Measurements from ENCODE around the gene NFIA.

The NFIA gene

DNA sequence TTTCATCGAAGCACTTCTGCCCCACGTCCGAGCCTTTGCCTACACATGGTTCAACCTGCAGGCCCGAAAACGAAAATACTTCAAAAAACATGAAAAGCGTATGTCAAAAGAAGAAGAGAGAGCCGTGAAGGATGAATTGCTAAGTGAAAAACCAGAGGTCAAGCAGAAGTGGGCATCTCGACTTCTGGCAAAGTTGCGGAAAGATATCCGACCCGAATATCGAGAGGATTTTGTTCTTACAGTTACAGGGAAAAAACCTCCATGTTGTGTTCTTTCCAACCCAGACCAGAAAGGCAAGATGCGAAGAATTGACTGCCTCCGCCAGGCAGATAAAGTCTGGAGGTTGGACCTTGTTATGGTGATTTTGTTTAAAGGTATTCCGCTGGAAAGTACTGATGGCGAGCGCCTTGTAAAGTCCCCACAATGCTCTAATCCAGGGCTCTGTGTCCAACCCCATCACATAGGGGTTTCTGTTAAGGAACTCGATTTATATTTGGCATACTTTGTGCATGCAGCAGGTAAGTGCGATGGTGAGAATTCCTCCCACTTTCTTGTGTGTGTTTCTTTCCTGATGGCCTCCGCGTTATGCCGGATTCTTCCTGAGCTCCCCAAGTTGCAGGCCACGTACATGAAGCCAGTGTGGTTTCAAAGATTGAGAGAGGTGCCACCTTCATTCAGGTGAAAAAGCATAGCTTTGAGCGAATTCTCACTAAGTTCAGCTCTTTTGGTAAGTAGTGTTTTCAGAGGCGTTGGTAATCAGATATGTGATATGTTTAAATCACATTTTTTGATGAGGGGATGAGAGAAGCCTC is 6.0 kb downstream of the NFIA start:
- no peak for FAIRE-seq
- no peak for DNase-seq (ENCODE audit: insufficient read length)
- TF ChIP-seq POLR2A (IDR thresholded peaks at IDR 0.05; ENCODE audit: low read depth, low read length) (no peak), TAF1 (IDR thresholded peaks at IDR 0.05; ENCODE audit: borderline replicate concordance, low read depth, low read length) (no peak), POLR2AphosphoS5 (IDR thresholded peaks at IDR 0.05; ENCODE audit: low read depth, low read length) (no peak)

DNA sequence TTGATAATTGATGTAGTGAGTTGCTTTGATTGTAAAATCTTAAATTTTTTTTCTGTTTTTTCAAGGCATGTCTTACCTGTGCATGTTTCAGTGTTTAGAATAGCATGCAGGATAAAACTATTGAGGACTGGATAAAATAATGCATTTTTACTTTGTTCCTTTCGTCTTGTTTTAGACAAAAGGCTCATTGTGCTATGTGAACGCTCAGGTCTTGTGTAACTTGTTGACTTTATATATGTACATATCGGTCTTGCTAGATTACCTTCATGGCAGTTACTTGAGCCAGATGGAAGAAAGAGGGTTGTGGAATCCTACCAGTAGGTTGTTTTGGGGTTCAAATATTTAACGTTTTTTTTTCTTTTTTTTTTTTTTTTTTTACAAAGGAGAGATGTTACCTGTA is 7.0 kb downstream of the NFIA start:
- DNase-seq (ENCODE audit: insufficient read length): no peak
- FAIRE-seq: no peak
- no peak for TF ChIP-seq POLR2AphosphoS5 (IDR thresholded peaks at IDR 0.05; ENCODE audit: low read depth, low read length)
- no peak for TF ChIP-seq POLR2A (IDR thresholded peaks at IDR 0.05; ENCODE audit: low read depth, low read length)

GRCh38 chr1:61089741-61090140 is 7.4 kb downstream of the NFIA start:
- FAIRE-seq (no peak), DNase-seq (ENCODE audit: insufficient read length) (no peak)
- TF ChIP-seq POLR2A (IDR thresholded peaks at IDR 0.05; ENCODE audit: low read depth, low read length) (no peak), POLR2AphosphoS5 (IDR thresholded peaks at IDR 0.05; ENCODE audit: low read depth, low read length) (no peak), TAF1 (IDR thresholded peaks at IDR 0.05; ENCODE audit: borderline replicate concordance, low read depth, low read length) (no peak)

DNA sequence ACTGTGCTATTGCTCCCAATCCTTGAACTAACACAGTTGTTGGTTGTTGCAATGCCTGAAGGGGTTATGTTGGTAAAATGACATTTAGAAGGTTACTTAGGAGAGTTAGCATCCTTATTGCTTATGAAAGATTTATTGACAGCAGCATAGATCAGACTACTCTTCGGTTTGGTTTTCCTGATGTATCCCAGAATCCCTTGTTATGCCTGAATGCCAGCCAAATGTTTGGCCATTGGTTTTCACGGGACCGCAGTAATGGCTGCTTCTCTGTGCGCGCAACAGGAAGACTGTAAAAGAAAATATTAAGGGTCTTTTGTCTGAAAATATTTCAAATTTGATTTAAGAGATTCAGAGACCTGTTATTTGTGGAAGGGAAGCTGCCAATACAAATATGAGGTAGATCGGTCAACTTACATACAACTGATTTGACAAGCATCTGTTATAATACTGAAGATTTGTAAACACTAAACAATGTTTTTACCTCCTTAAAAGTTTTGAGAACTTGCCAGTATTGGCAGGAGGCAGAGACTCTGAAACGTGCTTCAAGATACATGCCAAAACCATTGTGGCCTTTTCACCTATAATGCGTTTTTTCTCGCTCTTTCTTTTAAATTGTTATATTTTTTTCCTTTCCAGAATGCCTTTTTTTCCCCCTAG is 8.3 kb downstream of the NFIA start:
- TF ChIP-seq POLR2A (IDR thresholded peaks at IDR 0.05; ENCODE audit: low read depth, low read length) (no peak), TAF1 (IDR thresholded peaks at IDR 0.05; ENCODE audit: borderline replicate concordance, low read depth, low read length) (no peak), POLR2AphosphoS5 (IDR thresholded peaks at IDR 0.05; ENCODE audit: low read depth, low read length) (no peak)
- DNase-seq (ENCODE audit: insufficient read length): no peak
- no peak for FAIRE-seq

- no peak for TF ChIP-seq POLR2A (IDR thresholded peaks at IDR 0.05; ENCODE audit: low read depth, low read length)
- no peak for TF ChIP-seq TAF1 (IDR thresholded peaks at IDR 0.05; ENCODE audit: borderline replicate concordance, low read depth, low read length)
- no peak for TF ChIP-seq POLR2AphosphoS5 (IDR thresholded peaks at IDR 0.05; ENCODE audit: low read depth, low read length)
- DNase-seq (ENCODE audit: insufficient read length) (no peak), FAIRE-seq (no peak)
These were observed 9.1 kb downstream of the NFIA start for GRCh38 chr1:61091455-61091854.

DNA sequence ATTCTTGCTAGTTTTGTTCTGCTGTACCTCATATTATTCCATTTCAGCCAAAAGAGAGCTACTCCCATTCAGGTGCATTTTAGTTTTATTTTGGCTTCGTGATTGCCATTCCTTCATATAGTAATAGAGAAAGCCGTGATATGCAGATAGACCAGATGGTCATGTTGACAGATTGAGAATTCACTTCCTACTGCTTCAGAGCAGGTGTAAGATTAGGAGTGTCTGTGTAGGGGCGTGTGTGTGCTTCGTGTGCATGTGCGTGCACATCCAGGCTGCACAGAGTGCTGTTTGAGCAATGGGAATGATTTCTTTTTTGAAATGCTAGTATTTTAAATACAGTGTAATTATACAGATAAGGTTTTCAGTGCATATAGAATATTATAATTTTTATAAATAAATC is 10.3 kb downstream of the NFIA start:
- no peak for DNase-seq (ENCODE audit: insufficient read length)
- TF ChIP-seq TAF1 (IDR thresholded peaks at IDR 0.05; ENCODE audit: borderline replicate concordance, low read depth, low read length) (no peak), POLR2AphosphoS5 (IDR thresholded peaks at IDR 0.05; ENCODE audit: low read depth, low read length) (no peak), POLR2A (IDR thresholded peaks at IDR 0.05; ENCODE audit: low read depth, low read length) (no peak)

DNA sequence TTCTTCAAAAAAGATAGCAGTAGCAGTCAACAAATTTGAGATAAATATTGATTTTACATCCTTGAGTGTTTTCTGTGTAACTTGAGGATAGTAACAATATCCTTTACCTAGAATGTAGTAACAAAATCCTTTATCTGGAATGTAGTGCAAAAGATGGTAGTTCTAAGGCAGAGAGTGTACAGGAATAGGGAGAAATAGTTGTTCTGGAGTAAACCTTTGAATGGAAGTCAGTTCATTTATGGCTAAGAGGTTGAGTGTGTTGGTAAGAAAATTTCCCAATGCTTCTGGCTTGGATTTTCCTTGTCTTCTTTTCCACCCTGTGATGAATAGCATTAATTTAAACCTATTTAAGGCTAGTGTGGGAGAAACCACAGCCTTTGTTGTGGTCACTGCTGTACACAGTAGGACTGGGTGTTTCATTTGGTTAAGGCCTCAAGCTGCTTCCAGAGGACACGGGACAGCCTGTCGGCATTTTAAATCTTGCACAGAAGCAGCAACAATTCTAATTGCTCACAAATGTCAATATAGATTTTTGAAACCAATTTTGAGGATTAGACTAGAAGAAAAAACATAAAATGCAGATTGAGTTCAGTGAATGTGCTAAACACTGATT is 11.3 kb downstream of the NFIA start:
- FAIRE-seq (no peak), DNase-seq (ENCODE audit: insufficient read length) (no peak)
- TF ChIP-seq TAF1 (IDR thresholded peaks at IDR 0.05; ENCODE audit: borderline replicate concordance, low read depth, low read length): no peak
- no peak for TF ChIP-seq POLR2AphosphoS5 (IDR thresholded peaks at IDR 0.05; ENCODE audit: low read depth, low read length)
- TF ChIP-seq POLR2A (IDR thresholded peaks at IDR 0.05; ENCODE audit: low read depth, low read length): no peak

More for the DNA sequence above, 10.3 kb downstream of the NFIA start:
- FAIRE-seq: no peak

GRCh38 chr1:61094677-61095469 is 12.5 kb downstream of the NFIA start:
- FAIRE-seq (no peak), DNase-seq (ENCODE audit: insufficient read length) (no peak)
- TF ChIP-seq TAF1 (IDR thresholded peaks at IDR 0.05; ENCODE audit: borderline replicate concordance, low read depth, low read length) (no peak), POLR2AphosphoS5 (IDR thresholded peaks at IDR 0.05; ENCODE audit: low read depth, low read length) (no peak), POLR2A (IDR thresholded peaks at IDR 0.05; ENCODE audit: low read depth, low read length) (no peak)

DNA sequence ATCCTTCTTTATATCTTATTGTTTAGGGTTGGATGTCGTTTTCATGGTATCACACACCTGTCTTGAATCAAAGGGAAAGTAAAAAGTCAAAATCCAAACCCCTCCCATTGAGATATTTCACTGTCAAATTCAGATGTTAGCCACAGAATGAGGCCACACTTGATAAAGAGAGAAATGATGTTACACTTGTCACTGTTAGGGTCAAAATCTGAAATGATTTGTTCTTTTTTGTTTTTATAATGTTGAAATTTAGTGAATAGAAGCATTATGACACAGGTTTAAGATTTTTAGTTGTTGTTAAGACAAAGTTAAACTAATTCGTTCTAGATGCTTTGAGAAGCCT is 13.1 kb downstream of the NFIA start:
- no peak for DNase-seq (ENCODE audit: insufficient read length)
- no peak for FAIRE-seq
- no peak for TF ChIP-seq TAF1 (IDR thresholded peaks at IDR 0.05; ENCODE audit: borderline replicate concordance, low read depth, low read length)
- TF ChIP-seq POLR2AphosphoS5 (IDR thresholded peaks at IDR 0.05; ENCODE audit: low read depth, low read length): no peak
- no peak for TF ChIP-seq POLR2A (IDR thresholded peaks at IDR 0.05; ENCODE audit: low read depth, low read length)

- TF ChIP-seq POLR2A (IDR thresholded peaks at IDR 0.05; ENCODE audit: low read depth, low read length) (no peak), POLR2AphosphoS5 (IDR thresholded peaks at IDR 0.05; ENCODE audit: low read depth, low read length) (no peak)
- DNase-seq (ENCODE audit: insufficient read length): no peak
- no peak for FAIRE-seq
These were observed 15.0 kb downstream of the NFIA start for GRCh38 chr1:61097317-61097716.

- TF ChIP-seq POLR2A (IDR thresholded peaks at IDR 0.05; ENCODE audit: low read depth, low read length) (no peak), TAF1 (IDR thresholded peaks at IDR 0.05; ENCODE audit: borderline replicate concordance, low read depth, low read length) (no peak), POLR2AphosphoS5 (IDR thresholded peaks at IDR 0.05; ENCODE audit: low read depth, low read length) (no peak)
- DNase-seq (ENCODE audit: insufficient read length) (no peak), FAIRE-seq (no peak)
These were observed 15.4 kb downstream of the NFIA start for GRCh38 chr1:61097722-61098121.

All from GM12892 (cell line).